ENCODE measurements around the gene CFAP107.

DNA sequence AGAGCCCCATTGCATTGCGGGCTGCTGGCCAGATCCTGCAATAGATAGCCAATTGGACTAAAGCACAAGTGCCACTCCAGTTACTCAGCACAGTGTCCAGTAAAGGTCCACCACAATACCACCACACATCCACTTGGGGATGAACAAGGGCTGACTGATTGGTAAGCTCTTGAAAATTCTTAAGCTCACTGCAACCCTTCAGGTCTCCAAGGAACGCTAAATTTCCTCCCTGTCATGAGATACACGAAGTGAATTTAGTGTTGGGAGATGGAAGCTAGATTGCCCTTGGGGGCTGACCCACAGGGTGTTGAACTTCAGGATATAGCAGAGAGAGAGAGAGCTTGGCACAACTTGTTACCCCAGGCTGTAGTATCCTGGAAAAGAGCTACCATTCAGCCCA, 39.9 kb upstream of the CFAP107 start:
- no peak for TF ChIP-seq POLR2AphosphoS5 (IDR thresholded peaks at IDR 0.05; ENCODE audit: low read depth, low read length)
- TF ChIP-seq SPI1 (IDR thresholded peaks at IDR 0.05; ENCODE audit: low read depth, low read length), result no peak
- no peak for TF ChIP-seq POLR2A (IDR thresholded peaks at IDR 0.05; ENCODE audit: low read depth, low read length)
- no peak for TF ChIP-seq TAF1 (IDR thresholded peaks at IDR 0.05; ENCODE audit: low read depth, low read length)

Measured in GM12891 (cell line).